Myocyte (in vitro differentiated cells): ENCODE measurements around the gene LRCH3. TPM values are rescaled to one million over a fixed set of nuclear protein-coding genes. Genes with fewer than 3 reads are reported as not detected.
"Not testable (repeated sequence)": the region's sequence is repeated elsewhere in the genome, so short reads cannot be mapped to it uniquely, and the experiment has no call there.

Source experiments
- DNase-seq: peaks from one replicate; pipeline ENCODE4 v3.0.0-alpha.2; 2012; ENCODE audit warnings: low read depth
- total RNA-seq: library from RNA; depleted of rRNA; stranded (reverse); fragments of >200 nt; gene quantifications from 2 replicates; pipeline ENCODE4 v1.2.3, GENCODE V29; 2014

Gene LRCH3
- total RNA-seq, 1 donor from 2014 or later, result 17.0 TPM

GRCh38 chr3:197882586-197882985, 91.5 kb downstream of the LRCH3 start:
- DNase-seq, result no peak

DNA sequence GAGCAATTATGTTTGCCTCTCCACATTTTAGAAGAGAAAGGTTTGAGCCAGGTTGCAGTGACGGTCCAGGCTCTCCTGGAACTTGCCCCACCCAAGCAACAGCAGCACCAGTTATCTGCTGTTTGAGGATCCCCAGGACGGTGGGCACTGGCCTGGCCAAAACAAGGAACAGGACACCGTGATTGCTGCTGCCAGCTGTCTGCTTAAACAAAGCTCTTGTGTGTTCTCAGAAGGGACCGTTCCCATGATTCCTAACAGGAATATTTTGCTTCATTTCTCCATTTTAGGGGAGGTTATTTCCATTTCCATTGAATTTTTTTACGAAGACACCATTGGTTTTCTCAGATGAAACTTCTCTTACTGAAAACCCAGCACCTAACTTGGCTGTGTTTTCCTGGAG, 92.5 kb downstream of the LRCH3 start:
- peak; percentile 47 for DNase-seq

DNA sequence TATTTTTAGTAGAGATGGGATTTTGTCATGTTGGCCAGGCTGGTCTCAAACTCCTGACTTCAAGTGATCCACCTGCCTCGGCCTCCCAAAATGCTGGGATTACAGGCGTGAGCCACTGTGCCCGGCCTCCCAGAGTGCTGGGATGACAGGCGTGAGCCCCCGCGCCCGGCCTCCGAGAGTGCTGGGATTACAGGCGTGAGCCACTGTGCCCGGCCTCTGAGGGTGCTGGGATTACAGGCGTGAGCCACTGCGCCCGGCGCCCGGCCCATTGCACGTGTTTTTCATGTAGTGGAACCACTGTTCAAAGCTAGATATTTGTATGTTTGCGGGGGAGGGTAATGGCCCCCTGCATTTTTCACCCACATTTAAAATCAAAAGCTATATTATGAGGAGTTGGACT, 93.3 kb downstream of the LRCH3 start:
- DNase-seq, result not testable (repeated sequence)

DNA sequence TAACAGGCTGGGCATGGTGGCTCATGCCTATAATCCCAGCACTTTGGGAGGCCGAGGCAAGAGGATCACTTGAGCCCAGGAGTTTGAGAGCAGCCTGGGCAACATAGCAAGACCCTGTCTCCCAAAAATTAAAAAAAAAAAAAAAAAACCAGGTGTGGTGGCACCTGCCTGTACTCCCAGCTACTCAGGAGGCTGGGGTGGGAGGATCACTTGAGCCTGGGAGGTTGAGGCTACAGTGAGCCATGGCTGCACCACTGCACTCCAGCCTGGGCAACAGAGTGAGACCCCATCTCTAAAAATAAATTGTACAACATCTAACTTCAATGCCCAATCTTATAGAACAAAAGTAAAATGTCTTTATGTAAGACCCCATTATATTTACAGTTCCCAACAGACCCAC, 95.0 kb downstream of the LRCH3 start:
- DNase-seq, result not testable (repeated sequence)

GRCh38 chr3:197887430-197888053, 96.5 kb downstream of the LRCH3 start:
- DNase-seq, result not testable (repeated sequence)

GRCh38 chr3:197888511-197888910, 97.5 kb downstream of the LRCH3 start:
- no peak for DNase-seq

DNA sequence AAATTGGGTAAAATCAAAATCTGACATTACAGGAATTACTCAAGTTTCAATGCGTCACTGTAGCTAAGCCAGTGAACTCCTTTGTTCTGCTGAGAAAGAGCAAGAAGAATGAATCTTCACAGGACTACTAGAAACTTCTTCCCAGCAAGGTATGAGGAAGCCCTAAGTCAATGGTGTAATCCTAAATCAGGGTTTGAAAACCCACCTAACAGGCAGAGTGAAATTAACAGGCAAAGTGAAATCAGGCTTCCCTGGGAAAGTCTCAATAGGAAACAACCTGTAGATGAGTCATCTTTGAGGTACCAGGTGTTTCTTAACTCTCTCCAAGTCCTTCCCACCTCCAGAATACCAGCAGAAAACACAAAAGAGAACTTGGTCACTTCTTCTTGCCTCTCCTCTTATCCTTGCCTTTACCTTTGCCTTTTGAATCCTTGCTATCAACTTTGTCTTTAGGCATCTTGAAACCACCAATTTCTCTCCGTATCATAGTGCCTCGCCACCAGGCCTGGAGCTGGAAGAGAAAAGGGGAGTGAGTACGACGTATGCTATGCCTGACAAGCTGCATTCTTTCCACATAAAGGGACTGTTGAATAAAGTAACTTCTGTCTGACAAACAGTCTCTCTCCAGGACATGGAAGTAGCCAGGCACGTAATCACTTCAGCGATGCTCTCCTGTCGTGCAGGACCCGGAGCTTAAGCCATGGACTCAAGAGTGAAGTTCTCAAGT, 98.3 kb downstream of the LRCH3 start:
- DNase-seq, result no peak

- DNase-seq, result no peak
Observed at GRCh38 chr3:197890693-197891092, 99.6 kb downstream of the LRCH3 start.

- peak; percentile 33 for DNase-seq
Observed at GRCh38 chr3:197892162-197892561, 101.1 kb downstream of the LRCH3 start.

DNA sequence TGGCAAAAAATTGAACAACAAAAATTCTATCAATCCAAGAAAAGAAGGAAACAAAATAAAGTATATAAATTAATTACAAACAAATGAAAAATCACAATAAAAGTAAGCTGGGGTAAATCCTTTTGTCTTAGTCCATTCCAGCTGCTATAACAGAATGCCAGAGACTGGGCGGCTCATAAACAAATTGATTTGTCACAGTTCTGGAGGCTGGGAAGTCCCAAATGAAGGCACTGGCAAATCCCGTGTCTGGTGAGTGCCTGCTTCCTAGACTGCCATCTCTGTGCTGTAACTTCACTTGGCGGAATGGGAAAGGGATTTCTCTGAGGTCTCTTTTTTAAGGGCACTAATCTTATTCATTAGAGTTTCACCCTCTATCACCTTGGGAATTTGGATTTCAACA, 105.4 kb downstream of the LRCH3 start:
- DNase-seq, result no peak

DNA sequence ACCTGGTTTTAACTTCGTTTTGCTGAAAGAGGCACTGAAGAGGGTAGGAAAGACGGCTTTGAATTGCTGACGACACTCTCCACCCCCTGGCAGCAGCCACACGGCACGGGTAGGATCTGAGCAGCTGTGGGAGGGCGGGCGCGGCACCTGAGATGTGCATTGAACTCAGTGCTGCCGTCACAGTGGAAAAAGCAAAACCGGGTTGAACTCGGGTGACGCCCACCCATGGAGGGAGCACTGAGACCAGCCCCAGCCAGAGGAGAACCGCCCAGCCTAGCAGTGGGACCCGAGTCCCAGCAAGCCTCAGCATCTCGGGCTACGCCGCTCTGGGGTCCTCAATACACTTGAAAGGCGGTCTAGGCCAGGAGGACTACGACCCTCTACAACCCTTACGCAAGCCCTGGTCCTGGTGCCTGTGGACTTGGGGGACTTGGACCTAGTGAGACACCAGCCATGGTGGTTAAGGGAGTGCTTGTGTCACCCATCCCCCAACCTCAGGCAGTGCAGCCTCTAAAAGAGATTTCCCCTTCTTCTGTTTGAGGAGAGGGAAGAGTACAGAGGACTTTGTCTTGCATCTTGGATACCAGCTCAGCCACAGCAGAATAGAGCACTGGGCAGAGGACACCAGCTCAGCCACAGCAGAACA, 108.9 kb downstream of the LRCH3 start:
- DNase-seq, result no peak

- no peak for DNase-seq
Observed at GRCh38 chr3:197901626-197902025, 110.6 kb downstream of the LRCH3 start.

DNA sequence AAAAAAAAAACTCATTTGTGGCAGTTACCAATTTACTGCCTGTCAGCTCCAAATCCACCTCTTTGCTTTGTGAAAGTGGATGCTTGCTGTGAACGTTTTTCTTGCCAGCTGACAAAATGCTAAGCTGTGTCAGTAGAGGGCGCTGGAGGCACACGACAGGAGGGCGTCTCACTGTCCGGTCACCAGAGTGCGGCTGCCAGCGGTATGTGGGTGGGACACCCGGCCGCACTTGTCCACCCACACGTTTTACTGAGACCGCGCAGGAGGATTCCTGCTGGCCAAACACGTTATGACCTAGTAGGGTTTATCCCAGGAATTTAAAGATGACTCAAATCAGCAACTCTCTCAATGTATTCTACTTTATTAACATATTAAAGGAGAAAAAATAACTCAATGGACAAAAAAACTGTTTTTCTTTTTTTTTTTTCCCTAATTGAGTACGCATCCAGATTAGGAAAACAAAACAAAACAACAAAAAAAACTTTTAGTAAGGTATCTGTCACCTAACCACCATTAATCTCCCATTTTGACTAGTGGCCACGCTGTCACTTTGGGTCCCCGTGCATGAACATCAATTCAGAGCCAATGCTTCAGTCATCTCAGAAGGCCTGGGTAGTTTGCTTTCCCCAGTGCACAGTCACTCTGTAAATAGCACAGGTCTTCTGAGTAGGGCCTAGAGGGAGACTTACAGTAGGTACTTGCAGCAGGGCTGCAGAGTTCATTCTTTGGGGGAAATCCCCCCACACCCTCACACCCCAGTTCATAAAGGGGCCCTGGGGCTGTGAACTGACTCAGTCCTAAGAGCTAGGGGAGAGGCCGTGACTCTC, 115.2 kb downstream of the LRCH3 start:
- DNase-seq, result peak; percentile 94

DNA sequence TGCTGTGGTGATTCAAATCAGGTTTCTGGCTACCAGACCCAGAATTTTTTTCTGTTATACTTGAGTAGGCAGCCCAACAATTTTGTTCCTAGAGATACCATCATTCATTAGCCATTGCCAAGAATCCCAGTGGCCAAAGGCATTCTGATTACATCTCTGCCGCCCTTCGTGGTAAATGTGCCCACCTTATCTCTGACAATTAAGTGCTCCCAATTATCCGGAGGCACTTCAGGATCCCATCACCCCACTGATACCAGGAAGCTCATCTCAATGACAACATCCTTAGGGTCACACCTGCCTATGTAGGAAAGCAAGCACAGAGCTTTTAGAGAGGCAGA, 115.8 kb downstream of the LRCH3 start:
- no peak for DNase-seq

DNA sequence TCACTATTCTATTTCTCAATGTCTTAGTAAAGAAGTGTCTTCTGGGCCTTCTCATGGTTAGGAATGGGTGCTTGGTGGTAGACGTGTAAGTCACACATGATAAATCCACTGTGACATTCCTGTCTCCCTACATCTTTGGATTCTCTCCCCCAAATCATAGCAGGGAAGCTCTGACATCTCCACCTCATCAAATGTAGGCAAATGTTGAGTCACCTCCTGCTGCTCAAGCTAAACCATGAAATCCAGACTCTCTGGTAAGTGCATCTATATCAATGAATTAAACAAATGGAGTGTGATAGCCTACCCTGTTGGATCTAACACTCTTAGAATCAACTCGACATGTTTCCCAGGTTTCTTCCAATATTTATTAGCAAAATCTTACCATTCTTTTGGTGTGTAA, 116.1 kb downstream of the LRCH3 start:
- DNase-seq, result no peak

- DNase-seq, result not testable (repeated sequence)
Observed at GRCh38 chr3:197908550-197908949, 117.5 kb downstream of the LRCH3 start.

- no peak for DNase-seq
Observed at GRCh38 chr3:197908957-197909701, 118.1 kb downstream of the LRCH3 start.

- DNase-seq, result no peak
Observed at GRCh38 chr3:197912741-197913476, 121.9 kb downstream of the LRCH3 start.

- DNase-seq, result no peak
Observed at GRCh38 chr3:197913641-197914380, 122.8 kb downstream of the LRCH3 start.
